SW480 (cell line): ENCODE results near the gene MOV10L1.

Experiments used
- DNase-seq: peaks from one replicate; pipeline ENCODE4 v3.0.0-alpha.2; 2016; ENCODE audit warnings: low spot score

Gene MOV10L1

GRCh38 chr22:50175921-50176849 is 86.4 kb downstream of the MOV10L1 start:
- DNase-seq = no peak

DNA sequence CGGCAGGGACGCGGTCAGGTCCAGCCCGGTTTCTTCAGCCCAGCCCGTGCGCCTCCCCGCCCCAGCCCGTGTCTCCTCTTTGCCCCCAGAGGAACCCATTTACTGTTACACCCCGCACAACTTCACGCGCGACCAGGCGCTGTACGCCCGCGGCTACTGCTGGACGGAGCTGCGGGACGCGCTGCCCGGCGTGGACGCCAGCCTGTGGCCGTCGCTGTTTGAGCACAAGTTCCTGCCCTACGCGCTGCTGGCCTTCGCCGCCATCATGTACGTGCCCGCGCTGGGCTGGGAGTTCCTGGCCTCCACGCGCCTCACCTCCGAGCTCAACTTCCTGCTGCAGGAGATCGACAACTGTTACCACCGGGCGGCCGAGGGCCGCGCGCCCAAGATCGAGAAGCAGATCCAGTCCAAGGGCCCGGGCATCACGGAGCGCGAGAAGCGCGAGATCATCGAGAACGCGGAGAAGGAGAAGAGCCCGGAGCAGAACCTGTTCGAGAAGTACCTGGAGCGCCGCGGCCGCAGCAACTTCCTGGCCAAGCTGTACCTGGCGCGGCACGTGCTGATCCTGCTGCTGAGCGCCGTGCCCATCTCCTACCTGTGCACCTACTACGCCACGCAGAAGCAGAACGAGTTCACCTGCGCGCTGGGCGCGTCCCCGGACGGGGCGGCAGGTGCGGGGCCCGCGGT is 87.2 kb downstream of the MOV10L1 start:
- no peak for DNase-seq

- no peak for DNase-seq
Observed at GRCh38 chr22:50177537-50178470, 88.0 kb downstream of the MOV10L1 start.

DNA sequence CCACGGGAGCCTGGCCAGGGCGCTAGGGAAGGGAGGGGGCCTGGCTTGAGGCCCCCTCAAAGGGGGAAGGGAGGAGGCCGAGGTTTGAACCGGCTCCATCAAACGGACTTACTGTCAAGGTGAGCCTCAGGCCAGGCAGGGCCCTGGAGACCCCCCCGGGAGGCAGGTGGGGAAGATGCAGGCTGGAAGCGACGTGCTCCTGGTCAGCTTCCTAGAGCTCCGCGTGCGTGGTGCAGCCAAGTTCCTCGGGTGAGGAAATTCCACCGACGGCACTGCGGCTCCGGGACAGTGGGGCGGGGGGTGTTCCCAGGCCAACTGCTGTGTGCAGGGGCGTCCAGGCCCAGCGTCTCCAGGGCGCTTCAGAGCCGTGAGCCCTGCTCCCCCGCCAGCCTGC is 88.7 kb downstream of the MOV10L1 start:
- no peak for DNase-seq

GRCh38 chr22:50178871-50179869 is 89.4 kb downstream of the MOV10L1 start:
- no peak for DNase-seq

DNA sequence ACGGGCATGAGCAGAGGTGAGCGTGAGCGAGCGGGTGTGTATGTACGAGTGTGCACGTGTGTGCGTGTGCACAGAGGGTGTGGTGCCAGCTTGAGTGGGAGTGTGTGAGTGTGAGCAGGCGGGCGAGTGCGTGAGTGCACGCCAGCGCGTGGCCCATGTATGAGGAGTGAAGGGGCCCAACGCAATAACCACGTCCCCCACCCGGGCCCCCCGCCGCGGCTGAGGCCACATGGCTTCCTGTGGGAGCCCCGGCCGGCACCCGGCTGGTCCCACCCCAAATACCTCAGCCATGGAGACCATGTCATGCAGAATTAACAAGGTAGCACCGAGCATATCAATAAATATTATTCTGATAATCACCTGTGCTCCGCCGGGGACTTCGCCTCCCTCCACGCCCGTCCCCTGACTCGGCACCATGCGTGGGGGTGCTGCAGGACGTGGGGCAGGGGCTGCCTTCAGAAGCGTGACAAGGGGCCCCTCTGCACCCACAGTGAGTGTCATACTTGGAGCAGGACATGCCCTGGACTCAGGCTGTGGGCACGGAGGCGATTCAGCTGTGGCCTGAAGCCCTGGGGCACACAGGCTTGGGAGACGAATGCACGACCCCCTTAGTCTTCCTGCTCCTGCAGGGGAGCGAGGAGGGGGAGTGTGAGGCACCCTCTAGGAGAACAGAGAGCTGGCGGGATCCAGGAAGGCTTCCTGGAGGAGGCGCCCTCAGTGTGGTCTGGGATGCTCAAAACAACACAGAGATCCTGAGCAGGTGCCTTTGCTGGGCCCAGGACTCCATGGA is 90.3 kb downstream of the MOV10L1 start:
- DNase-seq = no peak

DNA sequence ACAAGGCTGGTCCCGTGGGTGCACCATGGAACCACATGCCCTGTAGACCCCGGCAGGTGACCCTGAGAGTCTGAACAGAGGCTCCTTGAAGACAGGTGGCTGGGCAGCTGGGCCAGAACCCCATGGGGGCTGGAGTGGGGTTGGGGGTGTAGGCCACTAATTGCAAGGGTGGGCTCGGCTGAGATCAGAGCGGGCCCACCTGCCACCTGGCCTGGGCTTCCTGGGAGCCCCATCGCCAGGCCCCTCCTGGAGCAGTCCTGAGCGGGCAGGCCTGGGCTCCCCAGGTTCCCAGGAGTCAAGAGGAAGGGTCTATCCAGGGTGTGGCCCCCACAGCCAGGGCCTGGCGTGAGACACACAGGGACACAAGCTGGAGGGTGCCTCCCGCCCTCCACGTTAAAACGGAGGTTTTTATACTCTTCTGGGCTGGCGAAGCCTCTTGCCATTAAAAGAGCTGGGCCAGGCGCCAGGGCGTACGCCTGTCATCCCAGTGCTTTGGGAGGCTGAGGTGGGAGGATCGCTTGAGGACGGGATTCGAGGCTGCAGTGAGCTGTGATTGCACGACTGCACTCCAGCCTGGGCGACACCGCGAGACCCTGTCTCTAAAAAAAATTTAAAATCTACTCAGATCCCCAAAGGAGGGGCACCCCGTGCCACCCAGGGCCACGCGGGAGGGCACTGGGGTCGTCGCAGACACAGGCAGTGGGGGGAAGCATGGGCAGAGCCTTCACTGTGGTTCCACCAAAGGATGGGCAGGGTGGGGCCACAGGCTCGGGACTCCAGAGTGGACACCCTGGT is 91.1 kb downstream of the MOV10L1 start:
- no peak for DNase-seq

- DNase-seq = no peak
Observed at GRCh38 chr22:50182176-50183081, 92.6 kb downstream of the MOV10L1 start.

DNA sequence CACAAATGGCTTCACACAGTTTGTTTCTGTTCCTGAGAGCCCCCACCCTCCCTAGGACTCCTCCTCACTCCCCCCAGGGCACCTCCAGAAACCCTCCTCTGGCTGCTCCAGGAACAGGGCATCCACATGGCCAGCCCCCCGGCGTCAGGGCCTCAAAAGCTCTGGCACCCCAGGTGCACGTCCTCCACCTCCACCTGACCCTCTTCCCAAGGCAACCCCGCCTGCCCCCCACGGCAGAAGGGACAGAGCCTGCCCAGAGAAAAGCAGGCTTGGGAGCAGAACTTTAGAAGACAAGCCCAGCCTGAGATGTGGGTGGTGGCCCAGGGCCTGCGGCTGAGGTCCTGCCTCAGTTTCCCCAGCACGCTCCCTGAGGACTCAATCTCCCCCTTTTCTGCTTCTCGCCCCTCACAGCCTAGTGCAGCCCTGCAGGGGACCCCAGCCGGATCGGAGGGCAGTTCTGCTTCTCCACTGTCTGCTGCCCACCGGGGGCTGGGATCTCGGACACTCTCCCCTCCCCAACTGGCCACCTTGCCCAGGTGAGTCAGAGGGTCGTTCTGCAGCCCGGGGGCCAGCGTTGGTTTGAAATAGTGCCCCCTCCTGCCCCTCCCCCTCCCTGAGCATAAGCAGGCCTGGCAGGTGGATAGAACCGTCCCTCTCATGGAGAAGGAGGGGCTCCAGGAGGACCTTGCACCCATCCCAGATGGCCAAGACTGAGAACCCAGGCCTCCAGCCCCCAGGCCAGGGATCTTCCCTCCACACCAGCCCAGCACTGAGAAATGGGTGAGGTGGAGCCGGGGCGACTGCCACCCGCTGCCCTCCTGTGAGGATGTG is 93.5 kb downstream of the MOV10L1 start:
- DNase-seq = no peak

GRCh38 chr22:50184004-50184901 is 94.4 kb downstream of the MOV10L1 start:
- DNase-seq = no peak

GRCh38 chr22:50184902-50185374 is 95.1 kb downstream of the MOV10L1 start:
- no peak for DNase-seq

DNA sequence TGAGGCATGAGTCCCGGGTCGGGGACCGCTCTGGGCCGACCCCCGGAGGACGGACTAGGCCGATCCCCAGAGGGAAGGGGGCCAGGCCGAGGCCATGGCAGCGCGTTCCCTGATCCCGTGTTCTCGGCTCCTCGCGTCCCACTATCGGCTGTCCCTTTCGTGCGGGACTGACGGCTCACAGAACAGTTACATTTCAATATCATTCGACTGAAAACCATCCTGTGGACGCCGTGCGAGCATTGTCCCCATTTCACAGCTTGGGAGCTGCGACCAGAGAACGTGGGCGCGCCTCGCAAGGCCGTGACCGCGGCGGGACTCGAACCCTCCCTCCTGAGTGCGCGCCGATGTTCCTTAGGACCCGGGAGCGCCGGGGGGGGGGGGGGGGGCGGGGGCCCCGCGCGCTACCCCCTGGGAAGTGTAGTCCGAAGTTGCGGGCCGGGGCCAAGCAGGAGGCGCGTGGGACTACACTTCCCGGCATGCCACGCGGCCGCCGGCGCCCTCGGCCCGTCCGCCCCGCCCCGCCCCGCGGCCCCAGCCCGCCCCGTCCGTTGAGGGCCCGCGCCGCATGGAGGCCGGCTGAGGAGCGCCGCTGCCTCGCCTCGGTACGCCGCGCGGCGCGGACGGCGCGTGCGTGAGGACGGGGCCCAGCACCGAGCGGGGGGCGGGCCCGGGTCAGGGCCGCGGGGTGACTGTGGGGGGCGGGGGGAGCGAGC is 95.7 kb downstream of the MOV10L1 start, which contains the start of gene TRABD:
TSS of gene TRABD (plus strand) at position 539 of the 713 bp plus-strand sequence. CDS start 7,148 bp downstream, outside the sequence.
- peak; percentile 83 for DNase-seq

DNA sequence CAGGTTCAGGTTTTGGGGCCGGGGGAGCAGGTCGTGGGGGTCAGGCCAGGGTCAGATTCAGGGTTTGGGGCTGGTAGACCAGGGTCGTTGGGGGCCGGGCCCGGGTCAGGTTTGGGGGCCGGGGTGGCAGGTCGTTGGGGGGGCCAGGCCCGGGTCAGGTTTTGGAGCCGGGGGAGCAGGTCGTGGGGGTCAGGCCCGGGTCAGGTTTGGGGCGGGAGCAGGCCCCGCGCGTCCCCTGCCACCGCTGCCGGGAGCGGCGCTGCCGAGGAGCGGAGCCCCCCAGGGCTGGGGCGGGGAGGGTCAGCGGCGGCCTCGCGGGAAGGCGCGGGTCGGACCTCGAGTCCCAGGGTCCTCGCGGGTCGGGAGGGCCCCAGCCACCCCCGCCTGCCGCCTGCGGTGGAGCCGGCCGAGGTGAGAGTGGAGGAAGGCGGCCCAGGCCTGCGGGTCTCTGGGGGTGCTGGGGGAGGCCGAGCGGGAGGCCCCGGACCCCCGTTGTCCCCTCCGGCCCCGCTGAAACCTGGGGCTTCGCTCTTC is 96.4 kb downstream of the MOV10L1 start:
- DNase-seq = no peak

DNA sequence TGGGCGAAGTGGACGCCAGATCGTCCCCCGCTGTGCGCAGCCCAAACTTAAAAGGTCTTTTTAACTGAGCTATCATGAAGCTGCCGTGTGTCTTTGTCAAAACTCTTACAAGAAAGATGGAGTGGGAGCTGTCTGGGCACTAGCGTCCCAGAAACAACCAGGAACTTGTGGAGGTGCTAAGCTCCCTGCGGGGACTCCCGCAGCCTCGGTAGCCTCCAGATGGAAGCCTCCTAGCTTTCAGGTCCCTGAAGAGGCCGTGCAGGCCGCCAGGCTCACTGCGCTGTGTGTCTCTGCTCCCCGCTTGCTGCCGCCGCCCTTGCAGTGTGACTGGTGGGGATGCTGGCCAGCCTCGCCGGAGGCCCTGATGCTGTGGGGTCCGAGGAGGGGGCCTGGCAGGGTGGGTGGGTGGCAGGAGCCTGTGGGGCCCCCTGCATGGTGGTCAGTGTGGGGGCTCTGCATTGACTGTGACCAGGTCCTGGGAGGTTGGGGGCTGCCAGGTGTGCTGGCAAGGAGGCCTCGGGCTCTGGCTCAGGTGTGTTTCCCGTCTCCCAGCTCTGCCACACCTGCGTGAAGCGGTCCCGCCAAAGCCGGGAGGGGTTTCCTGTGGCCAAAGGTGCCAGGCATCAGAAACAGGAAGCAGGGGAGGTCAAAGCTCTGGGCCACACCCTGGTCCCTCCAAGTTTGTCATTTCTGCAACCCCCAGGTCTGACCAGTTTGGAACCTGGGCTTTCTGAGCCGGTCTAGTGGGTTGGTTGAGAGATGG is 97.1 kb downstream of the MOV10L1 start:
- DNase-seq = no peak
